Nephron progenitor cell (in vitro differentiated cells): ENCODE measurements around the gene MGLL.

Source experiments
- DNase-seq: peaks from one replicate; pipeline ENCODE4 v3.0.0; 2021
- H3K27ac Mint-ChIP-seq: 2 replicates; pipeline ENCODE4 v1.8.0; 2021; ENCODE audit warnings: mild to moderate bottlenecking, moderate library complexity, mixed read lengths
- H3K27me3 Mint-ChIP-seq: 2 replicates; pipeline ENCODE4 v1.8.0; 2021; ENCODE audit warnings: mild to moderate bottlenecking, low read depth, mixed read lengths; ENCODE audit not compliant: poor library complexity
- H3K36me3 Mint-ChIP-seq: 2 replicates; pipeline ENCODE4 v1.8.0; 2021; ENCODE audit warnings: low read depth, mixed read lengths
- H3K4me1 Mint-ChIP-seq: 2 replicates; pipeline ENCODE4 v1.8.0; 2021; ENCODE audit warnings: mixed read lengths
- H3K4me3 Mint-ChIP-seq: 2 replicates; pipeline ENCODE4 v1.8.0; 2021; ENCODE audit warnings: mild to moderate bottlenecking, moderate library complexity, mixed read lengths
- H3K9me3 Mint-ChIP-seq: 2 replicates; pipeline ENCODE4 v1.8.0; 2021; ENCODE audit warnings: mild to moderate bottlenecking, moderate library complexity, mixed read lengths
- CTCF ChIP-seq: fragments of 200-600 bp; sonication (generic); IDR thresholded peaks from 2 replicates; pipeline ENCODE4 v1.5.0; 2021; ENCODE audit warnings: antibody characterized with exemption

The MGLL gene

GRCh38 chr3:127787071-127787490 lies 35.2 kb downstream of the MGLL start:
- no peak for TF ChIP-seq CTCF
- no peak for DNase-seq
- H3K4me1 Mint-ChIP-seq, result peaks cover 77% of the 10 kb centered on the region
- no peak overlapping the region for H3K27ac Mint-ChIP-seq
- H3K4me3 Mint-ChIP-seq, result no peak overlapping the region
- H3K27me3 Mint-ChIP-seq, result peaks cover 13% of the 10 kb centered on the region
- no peaks in the 10 kb centered on the region for H3K36me3 Mint-ChIP-seq
- no peaks in the 10 kb centered on the region for H3K9me3 Mint-ChIP-seq

- Mint-ChIP-seq H3K9me3 (no peaks in the 10 kb centered on the region), H3K4me1 (peaks cover 72% of the 10 kb centered on the region), H3K27me3 (peaks cover 13% of the 10 kb centered on the region), H3K4me3 (no peak overlapping the region), H3K27ac (no peak overlapping the region), H3K36me3 (no peaks in the 10 kb centered on the region)
- no peak for TF ChIP-seq CTCF
- DNase-seq, result no peak
Observed at GRCh38 chr3:127786353-127787070, 35.8 kb downstream of the MGLL start.

- TF ChIP-seq CTCF, result no peak
- H3K36me3 Mint-ChIP-seq, result no peaks in the 10 kb centered on the region
- no peak for DNase-seq
- H3K4me3 Mint-ChIP-seq, result no peak overlapping the region
- H3K27ac Mint-ChIP-seq, result no peak overlapping the region
- H3K4me1 Mint-ChIP-seq, result peaks cover 64% of the 10 kb centered on the region
- peaks cover 13% of the 10 kb centered on the region for H3K27me3 Mint-ChIP-seq
- H3K9me3 Mint-ChIP-seq, result no peaks in the 10 kb centered on the region
Observed at GRCh38 chr3:127785711-127786265, 36.5 kb downstream of the MGLL start.

DNA sequence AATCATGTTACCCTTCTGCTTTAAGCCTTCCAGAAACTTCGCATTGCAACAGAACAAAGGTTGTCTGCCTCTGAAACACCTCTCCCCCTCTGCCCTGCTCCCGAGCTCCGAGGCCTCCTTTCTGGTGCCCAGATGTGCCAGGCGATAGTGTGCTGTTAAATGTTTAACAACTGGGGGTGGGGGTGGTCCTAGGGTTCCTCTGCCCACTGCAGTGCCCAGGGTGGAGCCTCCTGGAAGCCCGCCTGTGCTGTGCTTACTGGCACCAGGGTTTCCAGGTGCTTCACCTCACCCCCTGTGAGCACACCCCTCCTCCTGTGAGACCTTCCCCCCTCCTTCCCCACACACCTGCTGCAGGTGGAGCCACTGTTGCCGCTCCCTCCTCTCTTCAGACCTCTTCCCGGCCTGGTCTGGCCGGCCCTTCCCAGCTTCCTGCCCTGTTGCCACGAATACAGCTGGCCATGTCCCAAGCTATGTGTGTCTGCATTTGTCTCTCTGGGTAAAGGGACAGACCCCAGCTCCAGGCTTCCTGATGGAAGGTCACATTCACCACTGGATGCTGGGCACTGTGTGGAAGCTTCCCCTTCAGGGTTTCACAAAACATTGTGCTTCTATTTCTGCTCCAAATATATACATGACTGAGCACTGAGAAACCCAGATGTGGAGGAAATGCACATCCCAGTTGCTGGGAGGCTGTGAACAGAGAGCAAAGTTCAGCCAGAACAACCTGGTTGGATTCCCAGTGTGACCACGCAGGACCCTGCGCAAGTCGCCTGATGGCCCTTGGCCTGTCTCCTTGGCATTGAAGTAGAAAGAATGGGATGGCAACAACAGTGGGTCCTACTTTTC lies 37.2 kb downstream of the MGLL start:
- H3K36me3 Mint-ChIP-seq, result no peaks in the 10 kb centered on the region
- peaks cover 57% of the 10 kb centered on the region for H3K4me1 Mint-ChIP-seq
- H3K9me3 Mint-ChIP-seq, result no peaks in the 10 kb centered on the region
- DNase-seq, result no peak
- H3K4me3 Mint-ChIP-seq, result no peak overlapping the region
- no peak for TF ChIP-seq CTCF
- peaks cover 13% of the 10 kb centered on the region for H3K27me3 Mint-ChIP-seq
- H3K27ac Mint-ChIP-seq, result no peak overlapping the region

DNA sequence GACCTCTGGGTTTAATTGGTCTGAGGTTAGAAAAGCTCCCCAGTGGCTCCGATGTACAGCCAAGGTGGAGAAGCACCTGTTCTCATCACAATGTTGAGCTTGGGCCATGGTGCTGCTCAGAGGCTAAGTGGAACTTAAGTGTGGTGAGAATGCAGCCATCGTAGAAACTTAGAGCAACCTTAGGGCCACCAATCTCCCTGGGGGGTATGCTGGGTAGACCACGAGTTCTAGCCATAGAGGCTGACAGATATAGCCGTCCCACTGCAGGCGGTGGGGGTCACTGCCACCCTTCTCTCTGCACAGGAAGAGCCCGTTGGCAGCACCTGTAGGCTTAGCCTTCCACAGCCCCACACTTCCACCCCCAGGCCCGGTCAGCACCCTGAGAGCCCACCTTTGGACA lies 38.0 kb downstream of the MGLL start:
- Mint-ChIP-seq H3K27ac (no peak overlapping the region), H3K36me3 (no peaks in the 10 kb centered on the region), H3K4me1 (peaks cover 49% of the 10 kb centered on the region), H3K9me3 (no peaks in the 10 kb centered on the region), H3K4me3 (no peak overlapping the region), H3K27me3 (peaks cover 12% of the 10 kb centered on the region)
- TF ChIP-seq CTCF, result no peak
- no peak for DNase-seq
